ENCODE data around the gene KAT8. TPM values are rescaled to one million over a fixed set of nuclear protein-coding genes. Genes with fewer than 3 reads are reported as not detected.

Gene KAT8
- polyA plus RNA-seq (2013) = 31.8 and 32.3 TPM in 2 replicates

DNA sequence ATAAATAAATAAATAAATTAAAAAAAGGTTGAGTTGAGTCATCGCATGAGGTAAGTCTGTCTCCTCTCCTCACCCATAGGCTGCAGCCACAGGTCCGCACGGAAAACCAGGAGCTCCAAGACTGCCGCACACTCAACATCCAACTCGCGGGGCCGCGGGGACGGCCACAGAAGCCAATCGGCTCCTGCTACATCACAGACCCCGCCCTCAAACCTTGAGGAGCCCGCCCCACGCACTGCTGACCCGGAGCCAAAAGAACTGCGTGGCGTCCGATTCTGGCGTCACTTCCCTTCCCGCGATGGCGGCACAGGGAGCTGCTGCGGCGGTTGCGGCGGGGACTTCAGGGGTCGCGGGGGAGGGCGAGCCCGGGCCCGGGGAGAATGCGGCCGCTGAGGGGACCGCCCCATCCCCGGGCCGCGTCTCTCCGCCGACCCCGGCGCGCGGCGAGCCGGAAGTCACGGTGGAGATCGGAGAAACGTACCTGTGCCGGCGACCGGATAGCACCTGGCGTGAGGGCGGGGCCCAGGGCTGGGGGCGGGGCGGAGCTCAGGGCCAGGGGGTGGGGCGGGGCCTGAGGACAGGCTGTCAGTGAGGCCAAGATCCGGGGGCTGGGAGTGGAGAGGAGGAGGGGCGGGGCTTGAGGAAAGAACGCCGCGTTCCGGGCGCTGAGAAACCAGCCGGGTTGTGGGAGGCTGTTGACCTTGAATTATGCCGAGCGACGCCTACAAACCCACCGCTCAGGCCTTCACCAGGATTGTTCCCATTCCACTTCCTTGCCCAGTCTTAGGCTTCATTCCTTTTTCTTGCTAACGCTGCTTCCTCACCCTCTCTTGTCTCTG lies at the start of gene KAT8:
Gene KAT8, plus strand, starts transcription at position 281 of the 839 bp plus-strand sequence. Its CDS starts 18 bp downstream, at position 299.
- Histone ChIP-seq H3K9me3 (ENCODE audit: insufficient read depth, low read depth, low read length) (no peaks in the 10 kb centered on the region), H3K4me2 (ENCODE audit: low read length) (peak within 1 kb of the TSS; percentile 78), H2BK12ac (ENCODE audit: low read length) (peak within 1 kb of the TSS; percentile 23), H3K4ac (ENCODE audit: low read depth, low read length) (peak within 1 kb of the TSS; percentile 65), H3K36me3 (ENCODE audit: control insufficient read depth in 1 of 2, insufficient read depth in 2 of 2, low read length in 2 of 2) (peaks cover 22 to 24% of the 10 kb centered on the region in 2 experiments), H3K27ac (ENCODE audit: low read depth, low read length) (peak within 1 kb of the TSS; percentile 74), H3K79me1 (ENCODE audit: low read length) (peaks cover 7% of the 10 kb centered on the region), H3K4me3 (ENCODE audit: low read depth, low read length) (peak within 1 kb of the TSS; percentile 92), H4K91ac (ENCODE audit: low read depth, low read length) (peak within 1 kb of the TSS; percentile 94), H3K23ac (ENCODE audit: low read length) (peak within 1 kb of the TSS; percentile 8), H3K79me2 (ENCODE audit: control insufficient read depth, insufficient read depth, low read length, poor library complexity) (peaks cover 2% of the 10 kb centered on the region), H4K8ac (ENCODE audit: low read depth, low read length) (peak within 1 kb of the TSS; percentile 97), H3K9ac (ENCODE audit: low read length) (peak within 1 kb of the TSS; percentile 73), H3K27me3 (ENCODE audit: insufficient read depth, low read length) (no peaks in the 10 kb centered on the region), H2AFZ (ENCODE audit: insufficient read depth, low read length, poor library complexity) (peak within 1 kb of the TSS; percentile 81), H2AK5ac (ENCODE audit: low read length) (no peak within 1 kb of the TSS), H2BK5ac (ENCODE audit: low read depth, low read length, poor library complexity) (peak within 1 kb of the TSS; percentile 87), H3K14ac (ENCODE audit: low read length) (peak within 1 kb of the TSS; percentile 85), H3K4me1 (ENCODE audit: control insufficient read depth in 1 of 2, insufficient read depth in 2 of 2, low read length in 2 of 2) (peaks cover 6 to 7% of the 10 kb centered on the region in 2 experiments), H2BK120ac (ENCODE audit: insufficient read depth, low read length, poor library complexity) (peak within 1 kb of the TSS; percentile 79), H3K18ac (ENCODE audit: low read length) (peak within 1 kb of the TSS; percentile 97), H4K12ac (ENCODE audit: low read depth, low read length) (peak within 1 kb of the TSS; percentile 97)
- no CpG with 5 or more reads among the region's 68 CpGs for WGBS (ENCODE audit: extremely low coverage, insufficient coverage, insufficient read length)
- peak; percentile 100 for DNase-seq

DNA sequence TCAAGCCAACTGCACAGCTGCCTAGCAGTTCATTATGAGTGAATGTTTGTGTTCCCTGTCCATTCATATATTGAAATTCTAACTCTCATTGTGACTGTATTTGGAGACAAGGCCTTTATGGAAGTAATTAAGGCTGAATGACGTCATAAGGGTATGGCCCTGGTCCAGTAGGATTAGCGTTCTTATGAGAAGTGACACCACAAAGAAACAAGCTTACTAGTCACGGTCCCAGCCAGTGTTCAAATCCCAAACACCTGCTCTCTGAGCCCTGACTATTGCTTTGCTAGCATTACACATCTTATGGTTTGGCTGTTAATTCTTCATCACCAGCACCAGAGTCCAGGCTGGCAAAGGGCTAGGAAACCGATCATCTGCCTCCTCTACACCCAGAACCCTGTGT lies 45.6 kb upstream of the KAT8 start:
- H4K91ac ChIP-seq (ENCODE audit: low read depth, low read length) = peak overlapping the region; percentile 91
- peaks cover 7% of the 10 kb centered on the region in 2 experiments for H3K4me1 ChIP-seq (ENCODE audit: control insufficient read depth in 1 of 2, insufficient read depth in 2 of 2, low read length in 2 of 2)
- H2BK120ac ChIP-seq (ENCODE audit: insufficient read depth, low read length, poor library complexity) = no peak overlapping the region
- no peak overlapping the region for H3K9ac ChIP-seq (ENCODE audit: low read length)
- no peak for DNase-seq
- H3K27me3 ChIP-seq (ENCODE audit: insufficient read depth, low read length) = no peaks in the 10 kb centered on the region
- H3K79me2 ChIP-seq (ENCODE audit: control insufficient read depth, insufficient read depth, low read length, poor library complexity) = peaks cover 23% of the 10 kb centered on the region
- peak overlapping the region; percentile 66 for H2AK5ac ChIP-seq (ENCODE audit: low read length)
- H3K4ac ChIP-seq (ENCODE audit: low read depth, low read length) = peak overlapping the region; percentile 91
- peak overlapping the region; percentile 49 for H4K12ac ChIP-seq (ENCODE audit: low read depth, low read length)
- peak overlapping the region; percentile 6 for H4K8ac ChIP-seq (ENCODE audit: low read depth, low read length)
- no peak overlapping the region for H3K4me3 ChIP-seq (ENCODE audit: low read depth, low read length)
- no peak overlapping the region for H3K18ac ChIP-seq (ENCODE audit: low read length)
- H3K9me3 ChIP-seq (ENCODE audit: insufficient read depth, low read depth, low read length) = no peaks in the 10 kb centered on the region
- no peak overlapping the region for H2AFZ ChIP-seq (ENCODE audit: insufficient read depth, low read length, poor library complexity)
- peaks cover 9% of the 10 kb centered on the region in 2 experiments for H3K36me3 ChIP-seq (ENCODE audit: control insufficient read depth in 1 of 2, insufficient read depth in 2 of 2, low read length in 2 of 2)
- H3K79me1 ChIP-seq (ENCODE audit: low read length) = peaks cover 18% of the 10 kb centered on the region
- H2BK12ac ChIP-seq (ENCODE audit: low read length) = no peak overlapping the region
- no CpG with 5 or more reads among the region's 4 CpGs for WGBS (ENCODE audit: extremely low coverage, insufficient coverage, insufficient read length)
- peak overlapping the region; percentile 97 for H3K14ac ChIP-seq (ENCODE audit: low read length)
- no peak overlapping the region for H3K23ac ChIP-seq (ENCODE audit: low read length)
- peak overlapping the region; percentile 28 for H2BK5ac ChIP-seq (ENCODE audit: low read depth, low read length, poor library complexity)
- H3K27ac ChIP-seq (ENCODE audit: low read depth, low read length) = peak overlapping the region; percentile 19
- peak overlapping the region; percentile 98 for H3K4me2 ChIP-seq (ENCODE audit: low read length)

- Histone ChIP-seq H3K4me1 (ENCODE audit: control insufficient read depth in 1 of 2, insufficient read depth in 2 of 2, low read length in 2 of 2) (peaks cover 7% of the 10 kb centered on the region in 2 experiments), H4K8ac (ENCODE audit: low read depth, low read length) (peak overlapping the region; percentile 98), H2BK5ac (ENCODE audit: low read depth, low read length, poor library complexity) (peak overlapping the region; percentile 99), H3K18ac (ENCODE audit: low read length) (peak overlapping the region; percentile 90), H3K79me2 (ENCODE audit: control insufficient read depth, insufficient read depth, low read length, poor library complexity) (peaks cover 23% of the 10 kb centered on the region), H3K9ac (ENCODE audit: low read length) (peak overlapping the region; percentile 99), H3K4ac (ENCODE audit: low read depth, low read length) (peak overlapping the region; percentile 91), H4K91ac (ENCODE audit: low read depth, low read length) (peak overlapping the region; percentile 91), H2BK12ac (ENCODE audit: low read length) (peak overlapping the region; percentile 3), H2AK5ac (ENCODE audit: low read length) (peak overlapping the region; percentile 78), H2BK120ac (ENCODE audit: insufficient read depth, low read length, poor library complexity) (peak overlapping the region; percentile 96), H3K27ac (ENCODE audit: low read depth, low read length) (peak overlapping the region; percentile 98), H3K36me3 (ENCODE audit: control insufficient read depth in 1 of 2, insufficient read depth in 2 of 2, low read length in 2 of 2) (peaks cover 17% of the 10 kb centered on the region in 2 experiments), H3K23ac (ENCODE audit: low read length) (no peak overlapping the region), H4K12ac (ENCODE audit: low read depth, low read length) (peak overlapping the region; percentile 89), H3K4me3 (ENCODE audit: low read depth, low read length) (peak overlapping the region; percentile 97), H3K14ac (ENCODE audit: low read length) (peak overlapping the region; percentile 97), H3K27me3 (ENCODE audit: insufficient read depth, low read length) (no peaks in the 10 kb centered on the region), H3K4me2 (ENCODE audit: low read length) (peak overlapping the region; percentile 98), H2AFZ (ENCODE audit: insufficient read depth, low read length, poor library complexity) (peak overlapping the region; percentile 98), H3K79me1 (ENCODE audit: low read length) (peaks cover 18% of the 10 kb centered on the region), H3K9me3 (ENCODE audit: insufficient read depth, low read depth, low read length) (no peaks in the 10 kb centered on the region)
- no CpG with 5 or more reads among the region's 27 CpGs for WGBS (ENCODE audit: extremely low coverage, insufficient coverage, insufficient read length)
- peak in 1 of 2 donors; percentile 55 for DNase-seq
These were observed 44.8 kb upstream of the KAT8 start for GRCh38 chr16:31072540-31073141.

- Histone ChIP-seq H2BK12ac (ENCODE audit: low read length) (no peak overlapping the region), H3K14ac (ENCODE audit: low read length) (peak overlapping the region; percentile 97), H3K36me3 (ENCODE audit: control insufficient read depth in 1 of 2, insufficient read depth in 2 of 2, low read length in 2 of 2) (peaks cover 24% of the 10 kb centered on the region in 2 experiments), H3K23ac (ENCODE audit: low read length) (no peak overlapping the region), H3K9me3 (ENCODE audit: insufficient read depth, low read depth, low read length) (no peaks in the 10 kb centered on the region), H3K27me3 (ENCODE audit: insufficient read depth, low read length) (no peaks in the 10 kb centered on the region), H2AFZ (ENCODE audit: insufficient read depth, low read length, poor library complexity) (peak overlapping the region; percentile 98), H3K4ac (ENCODE audit: low read depth, low read length) (peak overlapping the region; percentile 91), H3K27ac (ENCODE audit: low read depth, low read length) (peak overlapping the region; percentile 98), H4K12ac (ENCODE audit: low read depth, low read length) (peak overlapping the region; percentile 89), H3K4me2 (ENCODE audit: low read length) (peak overlapping the region; percentile 98), H2AK5ac (ENCODE audit: low read length) (peak overlapping the region; percentile 78), H3K4me1 (ENCODE audit: control insufficient read depth in 1 of 2, insufficient read depth in 2 of 2, low read length in 2 of 2) (peaks cover 7% of the 10 kb centered on the region in 2 experiments), H3K9ac (ENCODE audit: low read length) (peak overlapping the region; percentile 99), H3K79me1 (ENCODE audit: low read length) (peaks cover 18% of the 10 kb centered on the region), H2BK120ac (ENCODE audit: insufficient read depth, low read length, poor library complexity) (peak overlapping the region; percentile 96), H3K4me3 (ENCODE audit: low read depth, low read length) (peak overlapping the region; percentile 97), H4K8ac (ENCODE audit: low read depth, low read length) (peak overlapping the region; percentile 98), H2BK5ac (ENCODE audit: low read depth, low read length, poor library complexity) (peak overlapping the region; percentile 99), H4K91ac (ENCODE audit: low read depth, low read length) (peak overlapping the region; percentile 91), H3K79me2 (ENCODE audit: control insufficient read depth, insufficient read depth, low read length, poor library complexity) (peaks cover 23% of the 10 kb centered on the region), H3K18ac (ENCODE audit: low read length) (peak overlapping the region; percentile 90)
- no CpG with 5 or more reads among the region's 83 CpGs for WGBS (ENCODE audit: extremely low coverage, insufficient coverage, insufficient read length)
- peak; percentile 94 for DNase-seq
These were observed 44.1 kb upstream of the KAT8 start for GRCh38 chr16:31073142-31073969.
